GM12878 (cell line): Measurements from ENCODE around the gene LMF1.

Experiments
- ESRRA ChIP-seq: IDR thresholded peaks from 2 replicates; pipeline ENCODE4 v1.6.1; 2012; ENCODE audit warnings: mild to moderate bottlenecking, low read length, improper control_type of control experiment
- KDM1A ChIP-seq: fragments of 200-600 bp; sonication (generic); IDR thresholded peaks from 2 replicates; pipeline ENCODE4 v1.6.1; 2016; ENCODE audit warnings: borderline replicate concordance
- SRF ChIP-seq, 2 experiments: IDR thresholded peaks; 2 replicates each; pipeline ENCODE4 v1.6.1; 2011; ENCODE audit warnings: low read depth in 2 of 2, low read length in 2 of 2, mild to moderate bottlenecking in 1 of 2, moderate library complexity in 1 of 2

GRCh38 chr16:848510-849253 lies 122.1 kb downstream of the LMF1 start:
- no peak for TF ChIP-seq SRF (IDR thresholded peaks at IDR 0.05; ENCODE audit: low read depth in 2 of 2, low read length in 2 of 2)
- TF ChIP-seq ESRRA: no peak
- TF ChIP-seq KDM1A: no peak
